Measurements from ENCODE around the gene SUCLG2.

SUCLG2 gene

DNA sequence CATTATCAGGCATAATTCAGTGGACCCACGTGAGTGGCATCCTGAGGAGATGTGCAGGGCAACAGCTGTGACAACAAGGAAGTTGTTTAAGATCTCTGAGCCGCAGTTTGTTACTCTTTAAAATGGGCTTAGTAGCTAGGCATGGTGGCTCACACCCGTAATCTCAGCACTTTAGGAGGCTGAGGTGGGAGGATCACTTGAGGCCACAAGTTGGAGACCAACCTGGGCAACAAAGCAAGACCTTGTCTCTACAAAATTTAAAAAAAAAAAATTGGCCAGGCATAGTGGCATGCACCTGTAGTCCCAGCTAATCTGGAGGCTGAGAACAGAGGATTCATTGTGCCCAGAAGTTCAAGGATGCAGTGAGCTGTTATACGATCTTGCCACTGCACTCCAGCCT, 12.2 kb downstream of the SUCLG2 start:
- no peak for DNase-seq

DNA sequence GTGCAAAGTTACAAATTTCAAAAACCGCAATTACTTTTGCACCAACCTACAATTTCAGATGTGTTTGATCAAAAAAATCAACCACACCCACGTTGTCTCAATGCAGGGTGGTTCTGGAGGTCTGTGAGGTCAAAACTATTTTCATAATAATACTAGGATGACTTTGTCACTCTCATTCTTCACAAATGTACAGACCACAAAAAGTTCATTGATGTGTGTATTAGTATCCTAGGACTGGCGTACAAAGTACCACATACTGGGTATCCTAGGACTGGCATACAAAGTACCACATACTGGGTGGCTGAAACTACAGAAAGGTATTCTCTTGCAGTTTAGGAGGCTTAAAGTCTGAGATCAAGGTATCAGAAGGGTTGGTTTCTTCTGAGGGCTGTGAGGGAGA, 13.0 kb downstream of the SUCLG2 start:
- no peak for DNase-seq

More for the DNA sequence above, 12.2 kb downstream of the SUCLG2 start:
- TF ChIP-seq POLR2A (IDR thresholded peaks at IDR 0.05; ENCODE audit: low read length) (no peak), GATA1 (IDR thresholded peaks at IDR 0.05; ENCODE audit: low read depth, low read length) (no peak)

DNA sequence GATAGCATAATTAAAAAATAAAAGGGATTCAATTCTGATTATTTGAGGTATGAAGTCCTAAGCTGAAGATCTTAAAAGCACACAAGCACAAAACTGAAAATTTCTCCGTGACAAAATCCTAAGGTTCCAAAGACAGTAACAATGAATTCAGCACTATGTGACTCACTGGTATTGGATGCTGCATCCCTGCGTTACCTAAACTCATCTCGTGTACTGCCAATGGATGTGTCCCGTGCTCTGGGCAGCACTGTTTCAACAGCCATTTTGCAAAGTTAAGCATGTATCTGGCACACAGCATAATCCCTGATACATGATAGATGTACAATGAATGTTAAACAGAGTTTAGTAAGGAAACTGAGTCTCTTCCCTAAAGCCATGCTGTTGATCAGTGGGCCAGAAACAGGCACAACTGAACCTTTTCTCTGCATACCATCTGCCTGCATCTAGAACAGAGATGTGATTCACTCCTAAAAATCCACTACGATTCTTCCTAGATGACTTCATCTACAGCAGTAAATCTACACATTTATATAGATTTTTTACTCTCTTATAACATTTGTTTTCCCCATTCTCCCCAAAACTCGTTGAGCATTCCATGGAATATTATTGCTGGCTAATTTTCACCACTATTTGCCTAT, 14.3 kb downstream of the SUCLG2 start:
- no peak for DNase-seq
- TF ChIP-seq POLR2A (IDR thresholded peaks at IDR 0.05; ENCODE audit: low read length) = no peak
- no peak for TF ChIP-seq GATA1 (IDR thresholded peaks at IDR 0.05; ENCODE audit: low read depth, low read length)

More for the DNA sequence above, 13.0 kb downstream of the SUCLG2 start:
- no peak for TF ChIP-seq POLR2A (IDR thresholded peaks at IDR 0.05; ENCODE audit: low read length)
- TF ChIP-seq GATA1 (IDR thresholded peaks at IDR 0.05; ENCODE audit: low read depth, low read length) = no peak

DNA sequence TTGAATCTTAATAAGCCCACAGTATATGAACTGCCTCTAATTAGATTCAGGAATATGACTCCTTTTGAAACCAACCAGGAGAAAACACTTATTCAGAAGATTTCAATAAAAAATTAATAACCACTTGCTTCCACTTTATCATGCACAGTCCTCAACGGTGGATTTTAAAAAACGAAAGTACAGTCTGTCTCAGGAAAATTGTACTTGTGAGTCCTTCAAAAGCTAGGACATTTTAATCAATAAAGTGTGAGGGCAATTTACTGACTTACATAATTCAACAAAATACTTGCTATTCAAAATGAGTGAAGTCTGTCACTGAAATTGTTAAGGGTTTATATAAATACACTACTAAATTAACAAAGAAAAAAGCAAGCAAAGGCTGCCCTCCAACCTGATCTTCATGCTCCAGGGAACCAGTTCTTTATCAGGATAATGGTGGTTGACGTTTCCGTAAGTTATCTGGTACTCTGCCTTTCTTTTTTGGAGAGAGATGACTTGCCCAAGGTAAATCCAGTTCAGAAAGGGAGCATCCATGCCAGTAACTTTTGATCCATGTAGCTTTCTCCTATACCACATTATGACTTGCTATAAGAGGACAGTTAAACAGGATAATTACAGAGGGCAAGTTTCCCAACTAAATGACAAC, 17.0 kb downstream of the SUCLG2 start:
- TF ChIP-seq GATA1 (IDR thresholded peaks at IDR 0.05; ENCODE audit: low read depth, low read length) (no peak), POLR2A (IDR thresholded peaks at IDR 0.05; ENCODE audit: low read length) (no peak)
- DNase-seq = no peak

DNA sequence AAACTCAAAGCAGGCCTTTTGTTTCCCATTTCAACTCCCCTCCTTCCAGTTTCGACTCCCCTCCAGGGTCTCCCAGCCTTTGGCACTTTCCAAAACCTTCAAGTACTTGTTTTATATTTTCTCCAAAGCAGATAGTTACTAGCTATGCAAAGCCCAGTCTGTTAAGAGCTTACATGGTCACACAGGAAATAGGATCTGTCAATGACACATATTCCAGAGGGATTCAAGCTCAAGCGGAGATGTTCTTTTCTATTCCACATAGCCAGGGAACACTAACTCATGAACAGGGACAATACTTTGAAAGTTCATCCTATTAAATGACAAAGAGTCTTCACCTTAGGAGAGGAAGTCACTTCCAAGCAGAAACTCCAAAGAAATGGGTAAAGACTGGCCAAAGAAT, 18.6 kb downstream of the SUCLG2 start:
- TF ChIP-seq GATA1 (IDR thresholded peaks at IDR 0.05; ENCODE audit: low read depth, low read length) = no peak
- TF ChIP-seq POLR2A (IDR thresholded peaks at IDR 0.05; ENCODE audit: low read length) = no peak
- DNase-seq = no peak

GRCh38 chr3:67635257-67635656, 19.2 kb downstream of the SUCLG2 start:
- TF ChIP-seq GATA1 (IDR thresholded peaks at IDR 0.05; ENCODE audit: low read depth, low read length) (no peak), POLR2A (IDR thresholded peaks at IDR 0.05; ENCODE audit: low read length) (no peak)

DNA sequence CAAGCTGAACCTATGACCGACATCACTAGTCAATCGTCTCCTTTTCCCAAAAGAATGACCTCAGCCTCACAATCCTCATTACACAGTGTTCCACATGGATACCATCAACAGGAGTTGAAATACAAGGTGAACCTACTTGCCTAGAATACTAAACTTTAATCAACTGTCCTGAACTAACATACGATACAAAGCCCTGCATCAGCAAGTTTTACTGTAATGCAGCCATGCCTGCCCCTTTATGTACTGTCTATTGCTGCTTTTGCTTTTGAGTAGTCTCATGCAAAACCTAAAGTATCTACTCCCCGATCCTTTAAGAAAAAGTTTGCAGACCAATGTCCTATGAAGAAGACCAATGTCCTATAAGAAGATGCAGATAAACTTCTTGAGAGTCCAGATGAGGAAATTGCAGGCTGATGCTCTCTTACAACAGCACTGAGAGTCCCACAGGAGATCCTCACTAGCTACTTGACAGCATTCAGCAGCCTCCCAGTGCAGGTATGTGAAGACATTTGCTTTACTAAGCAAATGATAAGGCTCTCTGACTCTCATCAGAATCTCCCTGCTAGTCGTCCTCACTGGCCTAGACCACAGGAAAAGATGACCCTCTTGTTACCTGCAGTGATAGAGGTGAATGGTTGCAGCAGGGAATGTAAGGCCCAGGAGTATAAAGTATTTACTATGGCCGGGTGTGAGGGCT, 23.6 kb downstream of the SUCLG2 start:
- DNase-seq = no peak

More at GRCh38 chr3:67635257-67635656, 19.2 kb downstream of the SUCLG2 start:
- no peak for DNase-seq

GRCh38 chr3:67624687-67625086, 29.7 kb downstream of the SUCLG2 start:
- TF ChIP-seq POLR2A (IDR thresholded peaks at IDR 0.05; ENCODE audit: low read length) (no peak), GATA1 (IDR thresholded peaks at IDR 0.05; ENCODE audit: low read depth, low read length) (no peak)
- DNase-seq = no peak

More for the DNA sequence above, 23.6 kb downstream of the SUCLG2 start:
- TF ChIP-seq GATA1 (IDR thresholded peaks at IDR 0.05; ENCODE audit: low read depth, low read length) (no peak), POLR2A (IDR thresholded peaks at IDR 0.05; ENCODE audit: low read length) (no peak)

GRCh38 chr3:67624078-67624477, 30.3 kb downstream of the SUCLG2 start:
- no peak for TF ChIP-seq POLR2A (IDR thresholded peaks at IDR 0.05; ENCODE audit: low read length)
- TF ChIP-seq GATA1 (IDR thresholded peaks at IDR 0.05; ENCODE audit: low read depth, low read length) = no peak

DNA sequence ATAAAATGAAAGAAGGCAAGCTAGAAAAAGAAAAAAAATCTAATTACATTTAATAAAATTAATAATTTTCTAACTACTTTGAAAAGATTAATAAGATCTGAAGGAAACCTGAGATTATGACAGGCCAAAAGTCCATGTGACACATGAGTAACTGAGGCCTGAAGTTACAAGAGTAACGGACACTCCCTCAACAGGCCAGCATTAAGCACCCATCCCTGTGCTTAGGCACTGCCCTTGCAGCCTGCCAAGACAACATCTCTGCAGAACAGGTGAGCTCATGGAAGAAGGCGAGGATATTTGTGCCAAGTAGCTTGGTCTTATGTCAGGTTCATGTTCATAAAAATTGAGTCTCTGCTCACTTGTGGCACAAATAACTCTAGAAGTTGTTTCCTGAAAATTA, 31.8 kb downstream of the SUCLG2 start:
- no peak for TF ChIP-seq GATA1 (IDR thresholded peaks at IDR 0.05; ENCODE audit: low read depth, low read length)
- TF ChIP-seq POLR2A (IDR thresholded peaks at IDR 0.05; ENCODE audit: low read length) = no peak
- no peak for DNase-seq

More at GRCh38 chr3:67624078-67624477, 30.3 kb downstream of the SUCLG2 start:
- no peak for DNase-seq

DNA sequence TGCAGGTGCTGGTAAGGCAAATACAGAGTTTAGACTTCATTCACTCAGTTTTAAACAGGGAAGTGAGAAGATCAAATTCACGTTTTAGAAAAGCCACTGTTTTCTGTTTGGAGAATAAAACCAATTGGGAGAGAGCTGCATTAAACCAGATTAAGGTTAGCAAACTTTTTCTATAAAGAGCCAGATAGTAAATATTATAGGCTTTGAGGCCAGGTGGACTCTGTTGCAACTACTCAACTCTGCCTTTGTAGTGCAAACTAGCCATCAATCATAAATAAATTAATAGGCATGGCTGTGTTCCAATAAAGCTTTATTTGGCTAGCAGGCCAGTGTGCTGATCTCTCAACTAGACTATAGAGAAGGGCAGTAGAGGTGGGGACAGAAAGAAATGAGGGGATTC, 33.5 kb downstream of the SUCLG2 start:
- no peak for DNase-seq
- no peak for TF ChIP-seq POLR2A (IDR thresholded peaks at IDR 0.05; ENCODE audit: low read length)
- TF ChIP-seq GATA1 (IDR thresholded peaks at IDR 0.05; ENCODE audit: low read depth, low read length) = no peak

GRCh38 chr3:67619991-67620390, 34.4 kb downstream of the SUCLG2 start:
- TF ChIP-seq POLR2A (IDR thresholded peaks at IDR 0.05; ENCODE audit: low read length) (no peak), GATA1 (IDR thresholded peaks at IDR 0.05; ENCODE audit: low read depth, low read length) (no peak)
- DNase-seq = no peak

DNA sequence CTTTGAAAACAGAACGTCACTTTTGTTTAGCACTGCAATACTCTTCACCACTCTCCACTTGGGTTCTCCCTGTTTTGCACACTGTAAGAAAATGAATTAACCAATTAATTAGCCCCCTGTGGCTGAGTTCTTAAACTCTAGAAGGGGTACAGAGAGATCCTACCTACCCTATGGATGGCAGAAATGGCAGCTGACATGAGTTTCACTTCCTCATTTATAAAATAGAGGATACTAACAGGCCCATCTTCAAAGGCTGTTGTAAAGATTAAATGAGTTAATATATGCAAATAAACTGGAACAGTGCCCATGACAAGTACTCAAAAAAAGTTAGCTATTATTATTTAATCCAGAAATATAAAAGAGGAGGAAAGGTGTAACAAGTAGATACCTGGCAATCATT, 36.9 kb downstream of the SUCLG2 start:
- no peak for DNase-seq
- no peak for TF ChIP-seq POLR2A (IDR thresholded peaks at IDR 0.05; ENCODE audit: low read length)
- no peak for TF ChIP-seq GATA1 (IDR thresholded peaks at IDR 0.05; ENCODE audit: low read depth, low read length)

DNA sequence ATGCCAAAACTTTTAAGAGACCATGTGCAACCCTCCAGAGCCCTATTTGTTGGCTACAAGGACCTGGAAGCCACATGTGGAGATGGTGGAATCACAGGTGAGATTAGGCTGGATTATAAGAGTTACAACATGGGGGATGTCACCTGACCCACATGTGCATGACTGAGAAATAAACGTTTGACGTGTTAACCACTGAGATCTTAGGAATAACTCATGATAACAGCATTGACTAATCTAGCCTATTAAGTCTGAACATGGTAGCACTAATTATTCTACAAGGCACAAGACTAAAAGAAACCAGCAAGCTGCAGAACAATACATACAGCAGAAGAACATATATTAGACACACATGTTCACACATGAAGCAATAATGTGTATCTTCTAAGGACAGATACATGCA, 38.4 kb downstream of the SUCLG2 start:
- TF ChIP-seq POLR2A (IDR thresholded peaks at IDR 0.05; ENCODE audit: low read length) = no peak
- TF ChIP-seq GATA1 (IDR thresholded peaks at IDR 0.05; ENCODE audit: low read depth, low read length) = no peak
- DNase-seq = no peak

Data from erythroblast (primary cell).